Activated CD8-positive, alpha-beta memory T cell treated with anti-CD3 and anti-CD28 coated beads for 1 hour (primary cell): ENCODE data around the gene SERPINE1.

Source experiments
- DNase-seq, 2 donors: peaks; one replicate each; pipeline ENCODE4 v3.0.0-alpha.2; 2020; ENCODE audit warnings: low read depth in 1 of 2; ENCODE audit errors: extremely low read depth in 1 of 2

The SERPINE1 gene

DNA sequence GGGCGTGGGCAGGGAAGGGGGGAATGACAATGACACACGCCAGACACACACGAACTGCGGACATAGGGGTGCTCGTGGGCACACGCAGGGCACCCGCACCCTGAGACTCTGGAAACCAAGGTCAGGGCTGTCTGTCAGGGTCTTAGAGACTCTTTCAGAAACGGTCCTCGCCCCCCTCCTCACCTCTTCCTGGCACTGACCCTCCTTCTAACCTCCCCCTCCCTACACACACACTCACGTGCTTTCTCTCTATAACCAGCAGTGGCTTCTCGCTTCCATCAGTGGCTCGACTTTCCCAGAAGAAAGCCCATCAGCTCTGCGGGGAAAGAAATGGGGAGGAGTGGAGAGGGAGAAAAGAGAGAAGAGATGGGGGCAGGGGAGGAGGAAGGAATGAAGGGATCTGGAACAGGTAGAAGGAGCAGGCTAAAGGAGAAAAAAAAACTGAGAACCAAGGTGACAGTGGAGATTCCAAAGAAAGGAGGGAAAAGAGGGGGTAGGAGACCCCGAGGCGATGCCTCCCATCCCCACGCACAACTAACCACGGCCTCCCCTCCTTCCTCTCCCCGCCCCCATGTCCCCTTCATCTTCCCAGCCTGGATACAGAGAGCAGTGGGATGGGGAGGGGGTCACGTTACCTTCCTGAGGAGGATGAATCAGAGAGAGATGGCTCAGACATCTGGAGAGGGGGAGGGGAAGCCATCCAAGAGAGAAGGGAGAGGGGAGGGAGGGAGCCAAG is 40.2 kb downstream of the SERPINE1 start:
- DNase-seq: no peak

- no peak for DNase-seq
Measured at GRCh38 chr7:101167645-101168411, 40.9 kb downstream of the SERPINE1 start.

DNA sequence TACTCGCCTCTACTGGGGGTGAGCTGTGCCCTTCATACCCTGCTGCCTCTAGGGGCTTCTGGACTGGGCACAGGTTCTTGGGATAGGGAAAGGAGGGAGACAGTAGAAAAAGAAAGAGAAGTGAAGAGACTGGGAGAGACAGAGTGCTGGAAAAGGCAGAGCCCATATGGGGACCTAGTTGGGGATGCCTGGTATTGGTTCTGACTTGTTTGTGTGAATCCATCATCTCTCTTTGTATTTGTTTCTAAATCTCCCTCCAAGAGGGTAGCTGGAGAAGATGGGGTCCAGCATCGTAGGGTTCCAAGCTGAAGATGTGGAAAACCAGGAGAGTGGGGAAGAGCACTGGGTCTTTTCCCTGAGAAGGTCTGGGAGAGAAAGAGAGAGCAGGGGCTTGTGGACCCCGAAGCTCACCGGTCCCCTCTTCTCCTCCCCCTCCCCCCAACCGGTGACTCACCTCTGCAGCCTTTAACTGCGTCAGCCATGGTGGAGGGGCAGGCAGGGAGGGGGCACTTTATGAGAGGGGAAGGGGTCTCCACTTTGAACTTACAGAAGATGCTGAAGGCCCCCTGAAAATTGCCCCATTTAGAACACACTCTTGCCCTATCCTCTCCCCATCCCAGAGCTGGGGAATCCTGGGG is 41.6 kb downstream of the SERPINE1 start:
- no peak for DNase-seq

GRCh38 chr7:101169110-101169837 is 42.4 kb downstream of the SERPINE1 start:
- no peak for DNase-seq

GRCh38 chr7:101169838-101170551 is 43.1 kb downstream of the SERPINE1 start:
- DNase-seq: peak; percentile 53 to 75

- no peak for DNase-seq
Measured at GRCh38 chr7:101170617-101171441, 43.9 kb downstream of the SERPINE1 start.

DNA sequence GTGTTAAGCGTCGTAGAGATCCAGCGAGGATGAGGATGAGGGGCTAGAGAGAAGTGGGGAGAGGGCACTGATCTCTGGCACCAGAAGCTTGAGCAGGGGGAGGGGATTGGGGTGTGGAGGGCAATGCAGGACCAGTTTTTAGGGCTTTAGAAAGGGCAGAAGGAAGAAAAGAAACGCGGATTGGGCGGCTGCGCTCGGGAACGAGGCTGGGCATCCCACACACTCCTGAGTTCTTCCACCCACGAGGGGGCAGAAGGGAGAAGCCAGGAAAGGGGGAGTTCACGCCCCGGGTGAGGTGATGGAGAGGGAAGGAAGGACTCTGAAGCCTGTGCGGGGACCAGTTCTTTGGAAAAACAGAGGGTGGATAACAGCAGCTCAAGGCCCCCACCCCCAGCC is 44.5 kb downstream of the SERPINE1 start:
- no peak for DNase-seq

GRCh38 chr7:101172005-101172853 is 45.3 kb downstream of the SERPINE1 start:
- no peak for DNase-seq

DNA sequence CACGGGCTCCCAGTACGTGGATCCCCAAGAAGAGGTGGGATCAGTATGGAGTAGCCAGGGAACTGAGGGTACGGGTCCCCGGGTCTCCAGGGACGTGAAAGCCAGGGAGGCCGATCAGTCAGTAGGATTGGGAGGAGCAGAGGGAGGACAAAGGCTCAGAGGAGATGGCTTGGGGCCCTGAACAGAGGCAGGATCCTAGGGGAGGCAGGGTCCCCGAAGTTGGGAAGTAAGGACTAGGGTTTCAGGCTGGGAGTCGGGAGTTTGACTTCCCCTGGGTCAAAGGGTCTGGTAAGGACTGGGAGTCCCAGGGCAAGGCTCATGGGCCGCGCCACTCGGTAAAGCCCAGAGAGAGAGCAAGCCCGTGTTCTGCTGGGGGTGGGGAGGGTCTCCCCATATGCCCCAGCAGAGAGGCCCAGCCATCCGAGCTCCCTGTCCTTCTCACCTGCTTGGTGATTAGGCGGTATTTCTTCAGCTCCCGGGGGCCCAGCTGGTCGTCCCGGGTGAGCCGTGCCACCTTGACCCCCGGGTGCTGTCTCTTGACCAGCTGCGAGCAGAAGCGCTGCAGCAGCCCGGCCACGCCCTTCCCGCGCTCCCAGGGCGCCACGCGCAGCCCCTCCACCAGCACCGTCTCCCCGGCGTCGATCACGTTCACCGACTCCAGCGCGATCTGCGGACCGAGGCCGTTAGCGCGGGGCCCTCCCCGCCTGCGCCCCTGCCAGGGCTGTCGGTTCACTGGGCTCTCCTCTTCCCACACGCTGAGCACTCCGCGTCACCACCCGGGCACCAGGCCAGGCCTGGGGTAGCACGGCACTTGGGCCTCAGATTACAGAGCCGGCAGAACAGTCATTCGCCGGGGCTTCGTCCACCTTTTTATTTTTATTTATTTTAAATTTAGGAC is 46.2 kb downstream of the SERPINE1 start:
- DNase-seq: no peak

DNA sequence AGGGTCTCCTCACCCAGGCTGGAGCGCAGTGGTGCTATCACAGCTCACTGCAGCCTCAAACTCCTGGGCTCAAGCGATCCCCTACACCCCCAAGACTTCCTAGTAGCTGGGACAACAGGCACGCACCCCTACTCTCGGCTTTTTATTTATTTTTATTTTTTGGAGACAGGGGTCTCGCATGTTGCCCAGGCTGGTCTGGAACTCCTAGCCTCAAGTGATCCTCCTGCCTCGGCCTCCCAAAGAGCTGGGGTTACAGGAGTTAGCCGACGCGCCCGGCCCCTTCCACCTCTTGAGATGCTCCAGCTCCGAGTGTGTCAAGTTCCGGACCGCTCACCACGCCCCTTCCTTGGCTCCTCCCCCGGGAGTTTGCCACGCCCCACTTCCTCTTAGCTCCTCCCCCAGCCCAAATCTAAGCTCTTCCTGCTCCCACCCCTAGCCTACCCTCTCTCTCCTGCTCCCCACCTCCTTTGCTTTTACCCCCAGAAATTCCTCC is 46.9 kb downstream of the SERPINE1 start:
- peak; percentile 11 to 36 for DNase-seq

GRCh38 chr7:101174322-101174854 is 47.5 kb downstream of the SERPINE1 start:
- DNase-seq: no peak

GRCh38 chr7:101175664-101176063 is 48.8 kb downstream of the SERPINE1 start:
- DNase-seq: no peak

- no peak for DNase-seq
Measured at GRCh38 chr7:101177644-101178043, 50.7 kb downstream of the SERPINE1 start.

DNA sequence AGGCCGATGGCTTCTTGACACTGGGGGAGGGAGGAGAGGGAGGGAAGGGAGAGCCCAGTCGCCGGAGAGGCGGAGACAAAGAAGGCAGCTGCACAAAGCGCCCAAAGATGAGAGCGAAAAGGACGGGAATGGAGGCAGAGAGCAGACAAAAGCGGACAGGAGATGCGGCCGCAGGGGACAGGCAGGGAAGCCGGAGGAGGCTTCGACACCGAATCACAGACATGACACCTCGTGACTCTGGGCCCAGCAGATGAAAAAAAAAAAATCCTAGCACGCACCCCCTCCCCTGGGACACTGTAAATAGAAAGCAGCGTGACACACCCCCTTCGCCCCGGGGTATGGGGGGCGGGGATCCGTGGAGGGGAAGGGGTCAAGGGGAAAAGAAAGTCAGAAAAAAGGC is 52.2 kb downstream of the SERPINE1 start:
- DNase-seq: no peak

DNA sequence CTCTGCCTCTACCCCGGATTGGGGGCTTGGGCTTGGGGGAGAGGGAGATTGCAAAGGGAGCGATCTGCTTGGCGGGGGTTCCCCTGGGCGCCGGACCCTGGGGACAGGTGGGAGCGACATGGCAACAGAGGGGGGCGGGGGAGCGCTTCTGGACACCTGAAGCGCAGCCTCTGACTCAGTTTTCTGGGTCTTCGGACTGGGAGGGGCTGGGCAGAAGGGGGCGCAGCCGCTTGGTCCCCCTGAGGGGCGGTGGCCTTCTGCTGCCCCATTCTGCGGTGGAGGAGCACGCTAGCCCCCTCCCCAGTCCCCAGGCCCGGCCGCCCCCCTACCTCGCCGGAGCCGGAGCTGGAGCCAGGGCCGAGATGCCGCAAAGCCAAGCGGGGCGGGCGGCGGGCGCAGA is 52.8 kb downstream of the SERPINE1 start:
- no peak for DNase-seq

GRCh38 chr7:101180130-101180755 is 53.3 kb downstream of the SERPINE1 start, which contains the start of gene NAT16:
TSS of gene NAT16 (minus strand) at chr7:101180293. CDS start at chr7:101174807, 5,486 bp downstream.
- no peak for DNase-seq
